HepG2 (cell line): ENCODE results near the gene TRIM2. TPM values are rescaled to one million over a fixed set of nuclear protein-coding genes. Genes with fewer than 3 reads are reported as not detected.

Experiments
- ATAC-seq: fragments of 200-7000 bp; cut with Tn5 transposase; 3 replicates; pipeline ENCODE4 v1.9.1; 2020; ENCODE audit warnings: mild to moderate bottlenecking, moderate library complexity
- BruUV-seq: library from RNA; stranded (reverse); fragments of 400-500 nt; replicated peaks from 2 replicates; lab custom pipeline; 2021; lab: Mats Ljungman, UMichigan
- CTCF ChIA-PET: fragments of 300-600 bp; formaldehyde crosslinking; extraction: SDS; loops from one replicate; lab custom pipeline; 2021; ENCODE audit warnings: low total read pairs, inconsistent platforms, low intra/inter-chr PET ratio; lab: Yijun Ruan, JAX
- POLR2A ChIA-PET: fragments of 350-600 bp; sonication (Branson Sonifier 250); formaldehyde crosslinking; loops from one replicate; lab custom pipeline; 2020; ENCODE audit warnings: antibody characterized with exemption, inconsistent platforms; lab: Yijun Ruan, JAX
- DNase-seq: peaks from one replicate; pipeline ENCODE4 v3.0.0-alpha.2; 2015; ENCODE audit warnings: low spot score
- FAIRE-seq: peaks from 3 replicates; lab custom pipeline; 2011; peaks lifted over from hg19 to GRCh38; lab: Jason Lieb, UNC
- H2AFZ ChIP-seq: one replicate; pipeline ENCODE4 v1.6.1; 2011; ENCODE audit warnings: low read length, inconsistent platforms
- H3K27ac ChIP-seq: fragments of 300-600 bp; 3 replicates; pipeline ENCODE4 v1.8.0; 2011; ENCODE audit warnings: mixed run types, mild to moderate bottlenecking, mixed read lengths, low read length, inconsistent platforms; ENCODE audit not compliant: insufficient read depth; ENCODE audit errors: extremely low read length
- H3K27me3 ChIP-seq, 2 experiments: fragments of 200-600 bp in 1 of 2; 2 replicates in 1 of 2; 3 replicates in 1 of 2; pipeline versions ENCODE4 v1.6.0 to v1.8.0; 2011; ENCODE audit warnings: low read length in 2 of 2, mild to moderate bottlenecking in 2 of 2, moderate library complexity in 2 of 2, inconsistent platforms in 1 of 2; ENCODE audit not compliant: insufficient read depth in 2 of 2, control insufficient read depth in 1 of 2
- H3K36me3 ChIP-seq, 2 experiments: fragments of 200-600 bp in 1 of 2; replicated peaks in 1 of 2; 2 replicates in 1 of 2; 3 replicates in 1 of 2; pipeline versions ENCODE4 v1.5.1 to v1.8.0; 2011; ENCODE audit warnings: low read length in 2 of 2, inconsistent platforms in 1 of 2; ENCODE audit not compliant: insufficient read depth in 2 of 2, control insufficient read depth in 1 of 2
- H3K4me1 ChIP-seq: 2 replicates; pipeline ENCODE4 v1.5.1; 2012; ENCODE audit warnings: low read length, inconsistent platforms; ENCODE audit not compliant: insufficient read depth
- H3K4me2 ChIP-seq: 2 replicates; pipeline ENCODE4 v1.6.0; 2011; ENCODE audit warnings: low read depth, low read length, inconsistent platforms
- H3K4me3 ChIP-seq, 3 experiments: fragments of 200-600 bp in 1 of 3; sonication (generic), shearing (Covaris generic) in 1 of 3; replicated peaks in 1 of 3; 2 replicates each; pipeline ENCODE4 v1.5.1; 2011 to 2016; ENCODE audit warnings: low read length in 3 of 3, inconsistent platforms in 2 of 3, low read depth in 2 of 3, mild to moderate bottlenecking in 2 of 3, control low read depth in 1 of 3, mixed read lengths in 1 of 3; ENCODE audit not compliant: insufficient read depth in 1 of 3
- H3K79me2 ChIP-seq: one replicate; pipeline ENCODE4 v1.6.1; 2011; ENCODE audit warnings: low read length, inconsistent platforms; ENCODE audit not compliant: insufficient read depth
- H3K9ac ChIP-seq: 2 replicates; pipeline ENCODE4 v1.6.0; 2011; ENCODE audit warnings: mild to moderate bottlenecking, low read depth, low read length, inconsistent platforms; ENCODE audit not compliant: insufficient read depth
- H3K9me3 ChIP-seq: 2 replicates; pipeline ENCODE4 v1.5.1; 2012; ENCODE audit warnings: mild to moderate bottlenecking, low read length
- H4K20me1 ChIP-seq: 2 replicates; pipeline ENCODE4 v1.6.0; 2011; ENCODE audit warnings: inconsistent platforms, mild to moderate bottlenecking, low read length, moderate library complexity; ENCODE audit not compliant: insufficient read depth
- AHDC1 ChIP-seq: sonication (generic); formaldehyde crosslinking; IDR thresholded peaks from 2 replicates; pipeline ENCODE4 v1.5.1; 2020; ENCODE audit warnings: mild to moderate bottlenecking, missing genetic modification reagents, borderline replicate concordance
- AHR ChIP-seq: IDR thresholded peaks from 2 replicates; pipeline ENCODE4 v1.6.1; 2018; ENCODE audit warnings: missing genetic modification reagents, missing compliant biosample characterization
- ARNTL ChIP-seq: sonication (generic); formaldehyde crosslinking; IDR thresholded peaks from 2 replicates; pipeline ENCODE4 v1.4.0; 2020; ENCODE audit warnings: mild to moderate bottlenecking, missing genetic modification reagents
- HOXA5 ChIP-seq: sonication (generic); formaldehyde crosslinking; IDR thresholded peaks from 2 replicates; pipeline ENCODE4 v1.4.0; 2020; ENCODE audit warnings: missing genetic modification reagents
- IRF2 ChIP-seq: IDR thresholded peaks from 2 replicates; pipeline ENCODE4 v1.6.1; 2018; ENCODE audit warnings: missing genetic modification reagents, missing compliant biosample characterization
- KDM5B ChIP-seq: sonication (generic); formaldehyde crosslinking; IDR thresholded peaks from 2 replicates; pipeline ENCODE4 v1.4.0; 2020; ENCODE audit warnings: missing genetic modification reagents, mild to moderate bottlenecking, borderline replicate concordance
- RBAK ChIP-seq: sonication (generic); formaldehyde crosslinking; IDR thresholded peaks from 2 replicates; pipeline ENCODE4 v1.5.1; 2020; ENCODE audit warnings: mild to moderate bottlenecking, missing genetic modification reagents
- RFX5 ChIP-seq: IDR thresholded peaks from 2 replicates; pipeline ENCODE4 v1.6.1; 2011; ENCODE audit warnings: low read depth, low read length, improper control_type of control experiment
- STAT6 ChIP-seq: sonication (generic); formaldehyde crosslinking; IDR thresholded peaks from 2 replicates; pipeline ENCODE4 v1.4.0; 2020; ENCODE audit warnings: missing genetic modification reagents, mild to moderate bottlenecking, borderline replicate concordance
- USF2 ChIP-seq, 2 experiments: sonication (generic) in 1 of 2; formaldehyde crosslinking in 1 of 2; IDR thresholded peaks; 2 replicates each; pipeline versions ENCODE4 v1.5.1 to v1.6.1; 2011 to 2020; ENCODE audit warnings: borderline replicate concordance in 1 of 2, low read depth in 1 of 2, low read length in 1 of 2, mild to moderate bottlenecking in 1 of 2, missing genetic modification reagents in 1 of 2, moderate library complexity in 1 of 2
- ZNF550 ChIP-seq: sonication (generic); formaldehyde crosslinking; IDR thresholded peaks from 2 replicates; pipeline ENCODE4 v1.4.0; 2020; ENCODE audit warnings: mild to moderate bottlenecking, missing genetic modification reagents, borderline replicate concordance
- WGBS: methylation state at CpG from one replicate; pipeline ENCODE4 v1.1.6; 2017; ENCODE audit warnings: low lambda C conversion rate; 5-methylcytosine and 5-hydroxymethylcytosine counted together
- in situ Hi-C: cut with HindIII; loops from 2 replicates; pipeline ENCODE4 v1.10.0; 2017; ENCODE audit warnings: low pct_unique_long_range_greater_than_20kb; ENCODE audit not compliant: extremely low pct_ligation_motif_present
- intact Hi-C: fragments of 100-400 bp; cut with micrococcal nuclease; formaldehyde crosslinking; loops from one replicate; pipeline ENCODE4 v1.10.0; 2022; ENCODE audit not compliant: unreplicated experiment
- polyA plus RNA-seq, 8 experiments: library from polyadenylated mRNA; depleted of rRNA in 3 of 8; stranded (reverse) in 7 of 8; unstranded in 1 of 8; fragments of >200 nt; fragmentation: Illumina TruSeq in 4 of 8; extraction: Trizol in 4 of 8; gene quantifications; 2 replicates each; pipeline versions ENCODE4 v1.2.1 to v1.2.3, GENCODE V29; 2011 to 2016; ENCODE audit warnings: low read depth in 4 of 8, missing spikeins in 1 of 8, mixed read lengths in 1 of 8; ENCODE audit not compliant: insufficient read depth in 1 of 8
- total RNA-seq, 5 experiments: library from RNA; depleted of rRNA; stranded (reverse); fragments of >200 nt; fragmentation: Illumina TruSeq; extraction: Trizol; gene quantifications; 2 replicates each; pipeline ENCODE4 v1.2.3, GENCODE V29; 2016; ENCODE audit warnings: low read depth in 1 of 5

The TRIM2 gene
- total and polyA plus RNA-seq, 2 of the 13 experiments (the other 11 are each of a cell fraction or from before 2014, with no cell fraction given), result 2.1 to 4.2 TPM

GRCh38 chr4:153292897-153293741 lies 88.9 kb downstream of the TRIM2 start:
- BruUV-seq, result no TSS peak
- ATAC-seq (no peak), DNase-seq (no peak), FAIRE-seq (no peak)
- no peak overlapping the region for H2AFZ ChIP-seq
- no peaks in the 10 kb centered on the region for H3K36me3 ChIP-seq
- CTCF ChIA-PET, result no interaction called here
- no peaks in the 10 kb centered on the region for H4K20me1 ChIP-seq
- H3K4me3 ChIP-seq, result no peak overlapping the region
- no peak overlapping the region for H3K27ac ChIP-seq
- 88% methylated on average over 4 of the region's 4 CpGs for WGBS
- in situ Hi-C loops (no loop called here), intact Hi-C loops (no loop called here)
- H3K27me3 ChIP-seq, result no peaks in the 10 kb centered on the region
- H3K79me2 ChIP-seq, result no peaks in the 10 kb centered on the region
- H3K4me2 ChIP-seq, result no peak overlapping the region
- no peaks in the 10 kb centered on the region for H3K9me3 ChIP-seq
- POLR2A ChIA-PET, result no interaction called here
- no peak overlapping the region for H3K9ac ChIP-seq
- no peaks in the 10 kb centered on the region for H3K4me1 ChIP-seq
- no peak for TF ChIP-seq KDM5B
- no peak for TF ChIP-seq AHDC1
- TF ChIP-seq RFX5, result no peak
- no peak for TF ChIP-seq ARNTL (CRISPR knock-in tag)
- TF ChIP-seq USF2 (IDR thresholded peaks at IDR 0.05; ENCODE audit: low read depth, low read length), result no peak
- no peak for TF ChIP-seq USF2 (CRISPR knock-in tag; IDR thresholded peaks at IDR 0.05; ENCODE audit: borderline replicate concordance)
- no peak for TF ChIP-seq IRF2
- no peak for TF ChIP-seq ZNF550
- TF ChIP-seq STAT6 (CRISPR knock-in tag), result no peak
- no peak for TF ChIP-seq HOXA5 (CRISPR knock-in tag)
- TF ChIP-seq AHR (CRISPR knock-in tag), result no peak
- TF ChIP-seq RBAK (CRISPR knock-in tag), result no peak
